Gastrocnemius medialis (tissue), 4 donors: ENCODE measurements around the gene NPAS3.

Source experiments
- POLR2A ChIP-seq, 2 donors: fragments of 450-650 bp; IDR thresholded peaks; one replicate each; pipeline ENCODE4 v1.6.1; 2017; ENCODE audit warnings: antibody characterized with exemption in 2 of 2, mild to moderate bottlenecking in 2 of 2, moderate library complexity in 2 of 2
- TF ChIP-seq, protein P1 (sequence below), 5 experiments: fragments of 450-650 bp in 3 of 5; fragments of 200-600 bp in 2 of 5; sonication (generic) in 2 of 5; IDR thresholded peaks in 4 of 5; conservative IDR thresholded peaks in 1 of 5; 1 replicate in 4 of 5; 2 replicates in 1 of 5; pipeline ENCODE4 v1.5.1; 2016 to 2019; ENCODE audit warnings: antibody characterized with exemption in 5 of 5, mild to moderate bottlenecking in 3 of 5, moderate library complexity in 3 of 5

DNA sequence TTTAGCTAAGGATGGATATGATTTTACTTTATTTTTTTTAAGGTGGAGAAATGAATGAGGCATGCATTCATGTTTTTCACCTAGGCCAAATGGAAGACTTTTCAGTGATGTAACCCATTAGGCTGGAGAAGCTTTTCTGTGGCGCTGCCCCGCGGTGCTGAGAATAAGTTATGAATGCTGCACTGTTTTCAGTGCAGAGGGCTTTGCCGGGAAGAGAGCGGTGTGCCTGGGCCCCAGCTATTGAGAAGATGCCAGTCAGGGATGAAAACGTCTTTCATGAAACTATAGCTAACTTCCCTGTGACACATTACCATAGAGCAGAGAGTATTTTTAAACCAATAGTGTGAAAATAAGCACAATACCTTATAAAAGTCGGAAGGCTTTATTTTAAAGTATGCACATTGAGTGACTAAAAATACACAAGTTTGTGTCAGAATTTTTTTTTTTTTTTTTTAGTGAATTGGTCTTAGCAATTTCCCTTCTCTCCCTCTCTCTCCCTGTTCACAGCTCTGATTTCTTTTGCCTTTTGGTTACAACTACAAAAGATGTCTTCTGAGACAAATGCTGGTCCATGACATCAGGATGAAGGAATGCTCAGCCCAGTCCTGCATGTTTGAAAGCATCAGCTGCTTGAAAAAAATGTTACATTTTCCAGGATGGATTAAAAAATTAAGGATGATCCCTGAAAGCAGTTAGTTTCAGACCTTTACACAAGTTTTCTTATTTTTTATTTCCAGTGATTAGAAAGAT is 48.3 kb downstream of the NPAS3 start:
- TF ChIP-seq, protein P1, sequence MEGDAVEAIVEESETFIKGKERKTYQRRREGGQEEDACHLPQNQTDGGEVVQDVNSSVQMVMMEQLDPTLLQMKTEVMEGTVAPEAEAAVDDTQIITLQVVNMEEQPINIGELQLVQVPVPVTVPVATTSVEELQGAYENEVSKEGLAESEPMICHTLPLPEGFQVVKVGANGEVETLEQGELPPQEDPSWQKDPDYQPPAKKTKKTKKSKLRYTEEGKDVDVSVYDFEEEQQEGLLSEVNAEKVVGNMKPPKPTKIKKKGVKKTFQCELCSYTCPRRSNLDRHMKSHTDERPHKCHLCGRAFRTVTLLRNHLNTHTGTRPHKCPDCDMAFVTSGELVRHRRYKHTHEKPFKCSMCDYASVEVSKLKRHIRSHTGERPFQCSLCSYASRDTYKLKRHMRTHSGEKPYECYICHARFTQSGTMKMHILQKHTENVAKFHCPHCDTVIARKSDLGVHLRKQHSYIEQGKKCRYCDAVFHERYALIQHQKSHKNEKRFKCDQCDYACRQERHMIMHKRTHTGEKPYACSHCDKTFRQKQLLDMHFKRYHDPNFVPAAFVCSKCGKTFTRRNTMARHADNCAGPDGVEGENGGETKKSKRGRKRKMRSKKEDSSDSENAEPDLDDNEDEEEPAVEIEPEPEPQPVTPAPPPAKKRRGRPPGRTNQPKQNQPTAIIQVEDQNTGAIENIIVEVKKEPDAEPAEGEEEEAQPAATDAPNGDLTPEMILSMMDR (IDR thresholded peaks at IDR 0.05 in 4 of 5, conservative IDR thresholded peaks at IDR 0.05 in 1 of 5): no peak
- TF ChIP-seq POLR2A (IDR thresholded peaks at IDR 0.05): no peak
